Activated gamma-delta T cell treated with Interleukin-2 at 50 U/mL for 16 hours (primary cell): Measurements from ENCODE around the gene BCL2L11.

Source experiments
- DNase-seq: peaks from one replicate; pipeline ENCODE4 v3.0.0-alpha.2; 2020

Gene BCL2L11

GRCh38 chr2:111145103-111145760, 24.5 kb downstream of the BCL2L11 start:
- DNase-seq, result no peak

DNA sequence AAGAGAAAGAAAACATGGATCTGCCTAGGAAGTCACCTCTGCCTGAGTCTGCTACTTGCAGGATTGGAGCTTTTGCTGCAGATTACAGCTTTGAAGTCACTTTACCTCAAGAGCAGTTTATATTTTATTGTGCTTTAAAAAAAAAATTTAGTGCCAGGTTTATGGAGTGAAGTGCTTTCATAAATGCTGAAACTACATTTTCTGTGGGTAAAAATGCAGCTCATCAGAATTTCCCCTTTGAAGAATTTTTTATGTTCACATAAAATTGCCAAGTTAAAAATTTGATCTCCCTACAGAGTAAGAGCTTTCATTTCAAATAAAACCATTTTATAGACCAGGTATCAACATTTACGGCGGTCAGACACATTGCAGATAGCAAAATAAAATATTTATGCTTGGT, 25.2 kb downstream of the BCL2L11 start:
- DNase-seq, result no peak

DNA sequence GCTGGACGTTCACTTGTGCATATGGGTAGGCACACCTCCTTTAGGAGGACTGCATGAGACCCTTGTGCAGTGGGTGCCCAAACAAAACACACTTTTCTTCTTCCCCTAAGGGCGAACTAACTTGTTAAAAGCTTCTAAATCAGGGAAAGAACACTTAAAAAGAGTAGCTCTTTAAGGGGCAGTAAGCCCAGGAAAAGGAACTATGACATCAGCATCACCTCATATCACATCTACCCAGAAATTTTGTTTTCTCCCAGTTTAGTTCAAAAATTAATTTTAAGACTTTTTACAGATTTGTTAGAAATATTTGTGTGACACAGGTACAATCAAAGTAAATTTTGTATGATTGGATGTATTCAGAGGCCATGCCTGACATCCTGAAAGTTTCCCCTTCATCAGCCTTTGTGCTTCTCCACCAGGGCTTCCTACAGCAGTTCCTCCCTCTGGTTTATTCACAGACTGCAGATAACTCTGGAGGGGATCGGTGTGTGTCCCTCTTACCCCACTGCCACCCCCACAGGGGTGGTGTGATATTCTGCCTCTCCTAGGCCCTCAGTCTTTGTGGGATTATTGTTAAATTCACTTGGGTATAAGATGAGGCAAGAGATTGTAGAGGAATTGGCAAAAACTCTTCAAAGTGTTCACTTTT, 27.6 kb downstream of the BCL2L11 start:
- DNase-seq, result no peak

GRCh38 chr2:111148925-111149324, 28.2 kb downstream of the BCL2L11 start:
- no peak for DNase-seq

DNA sequence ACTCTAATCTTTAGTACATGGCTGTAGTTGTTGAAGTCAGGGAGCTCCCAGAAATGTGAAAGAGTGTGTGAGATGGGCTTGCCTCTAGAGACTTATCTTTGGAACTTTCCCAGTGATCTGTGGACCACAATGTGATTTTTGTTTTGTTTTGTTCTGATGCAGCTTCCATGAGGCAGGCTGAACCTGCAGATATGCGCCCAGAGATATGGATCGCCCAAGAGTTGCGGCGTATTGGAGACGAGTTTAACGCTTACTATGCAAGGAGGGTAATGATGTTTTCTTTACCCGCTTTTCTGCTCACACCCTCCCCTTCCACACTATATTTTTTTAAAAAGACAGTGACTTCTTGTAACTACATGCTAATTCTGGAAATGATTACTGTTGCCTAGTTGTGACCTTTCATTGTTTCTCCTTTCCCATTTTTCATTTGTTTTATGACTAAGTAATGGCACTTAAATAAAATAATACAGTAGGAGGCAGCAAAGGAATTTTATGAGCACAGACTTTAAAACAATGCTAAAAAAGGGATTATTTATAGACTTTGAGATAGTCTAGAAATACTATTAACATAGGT, 29.3 kb downstream of the BCL2L11 start:
- DNase-seq, result no peak

GRCh38 chr2:111154758-111155157, 34.0 kb downstream of the BCL2L11 start:
- no peak for DNase-seq

DNA sequence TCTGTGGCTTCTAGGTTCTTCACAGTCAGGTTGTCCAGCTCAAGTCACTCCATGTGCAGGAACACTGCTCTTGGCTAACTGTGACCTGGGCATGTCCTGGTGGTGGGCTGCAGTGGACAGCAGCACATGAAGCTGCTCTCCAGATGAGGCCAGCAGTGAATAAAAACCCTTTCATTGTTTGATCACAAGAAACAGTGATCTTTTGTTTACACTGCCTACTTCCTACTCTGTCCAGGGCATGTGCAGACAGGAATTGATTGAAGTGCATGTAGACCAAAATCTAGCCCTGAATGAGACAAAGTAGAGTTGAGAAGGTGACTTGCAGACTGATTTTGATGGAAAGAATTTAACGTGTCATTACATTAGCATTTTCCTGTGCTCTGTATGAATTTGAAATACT, 34.9 kb downstream of the BCL2L11 start:
- no peak for DNase-seq

- no peak for DNase-seq
These were observed 35.8 kb downstream of the BCL2L11 start for GRCh38 chr2:111156529-111156928.

- no peak for DNase-seq
These were observed 36.5 kb downstream of the BCL2L11 start for GRCh38 chr2:111157071-111157661.

DNA sequence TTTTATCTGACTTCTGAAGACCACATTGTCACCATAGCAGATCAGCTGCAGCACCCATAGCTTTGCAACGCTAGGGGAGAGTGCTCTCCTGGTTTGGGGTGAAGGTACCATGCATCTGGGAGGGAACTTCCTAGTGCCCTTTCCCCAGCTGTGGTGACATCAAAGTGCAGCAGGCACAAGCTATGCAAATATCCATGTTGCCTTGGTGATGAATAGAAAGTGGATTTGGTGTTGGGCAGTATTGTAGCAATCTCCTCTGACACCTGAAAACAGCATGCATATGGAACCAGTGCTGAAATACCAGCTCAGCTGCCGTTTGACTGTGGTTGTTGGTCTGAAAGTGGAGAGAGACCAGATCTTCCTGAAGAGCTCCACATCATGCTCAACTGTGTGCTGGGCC, 37.1 kb downstream of the BCL2L11 start:
- DNase-seq, result no peak

GRCh38 chr2:111159641-111160040, 38.9 kb downstream of the BCL2L11 start:
- DNase-seq, result no peak

GRCh38 chr2:111160758-111161157, 40.0 kb downstream of the BCL2L11 start:
- DNase-seq, result no peak

- DNase-seq, result no peak
These were observed 41.3 kb downstream of the BCL2L11 start for GRCh38 chr2:111161971-111162370.

DNA sequence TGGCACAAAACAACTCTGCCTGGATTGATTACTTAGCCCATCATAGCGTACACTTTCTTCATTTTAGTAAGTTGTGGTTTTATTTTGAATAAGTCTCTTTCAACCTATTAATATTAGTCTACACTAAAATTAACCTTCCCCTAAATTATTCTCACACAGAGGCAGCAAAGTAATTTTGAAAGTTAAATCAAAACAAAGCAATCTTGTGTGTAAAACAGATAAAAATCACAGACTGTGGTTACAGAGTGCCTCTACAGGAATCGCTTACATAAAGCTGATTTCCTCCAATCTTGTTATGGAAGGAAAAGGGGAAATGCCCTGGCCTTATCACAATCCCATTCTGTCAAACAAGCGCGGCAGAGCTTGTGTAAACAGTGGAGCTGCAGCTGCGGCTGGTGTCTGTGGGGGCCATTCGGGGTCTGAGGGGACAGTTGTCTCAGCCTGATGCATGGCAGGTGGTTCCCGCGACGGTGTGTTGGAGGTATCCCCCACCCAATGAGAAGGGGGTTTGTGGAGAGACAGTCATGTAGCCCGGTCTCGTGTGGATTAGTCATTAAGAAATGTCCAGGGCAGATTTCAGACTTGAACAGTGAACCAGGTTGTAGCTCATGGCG, 42.1 kb downstream of the BCL2L11 start:
- no peak for DNase-seq

DNA sequence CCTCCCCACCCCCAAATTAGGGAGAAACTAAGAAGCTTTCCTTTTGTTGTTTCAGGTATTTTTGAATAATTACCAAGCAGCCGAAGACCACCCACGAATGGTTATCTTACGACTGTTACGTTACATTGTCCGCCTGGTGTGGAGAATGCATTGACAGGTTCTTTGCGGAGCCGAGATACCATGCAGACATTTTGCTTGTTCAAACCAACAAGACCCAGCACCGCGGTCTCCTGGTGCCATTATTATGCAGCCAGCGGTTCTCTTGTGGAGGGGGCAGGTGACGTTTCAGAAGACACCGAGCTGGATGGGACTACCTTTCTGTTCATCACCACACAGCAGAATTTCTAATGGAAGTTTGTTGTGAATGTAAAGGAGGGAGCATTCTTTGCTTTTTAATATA, 43.4 kb downstream of the BCL2L11 start:
- no peak for DNase-seq

DNA sequence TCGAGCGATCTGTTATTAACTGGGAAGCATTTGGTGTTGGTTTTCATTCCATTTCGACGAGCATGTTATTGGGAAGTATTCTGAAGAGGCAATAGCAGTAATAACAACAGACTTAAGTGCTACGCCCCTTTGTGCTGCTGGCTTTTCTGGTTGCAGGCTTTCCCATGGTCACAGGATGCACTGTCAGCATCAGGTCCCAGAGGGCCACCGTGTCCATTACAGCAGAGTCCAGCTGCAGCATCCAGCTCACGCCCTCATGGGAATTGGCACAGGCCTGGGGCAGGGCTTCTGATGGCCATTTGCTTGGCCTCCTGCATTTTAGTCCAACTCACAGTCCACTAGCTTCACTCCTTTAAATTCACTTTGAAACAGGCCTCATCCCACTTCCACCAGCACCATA, 44.4 kb downstream of the BCL2L11 start:
- no peak for DNase-seq

GRCh38 chr2:111166115-111166514, 45.4 kb downstream of the BCL2L11 start:
- no peak for DNase-seq

- no peak for DNase-seq
These were observed 46.6 kb downstream of the BCL2L11 start for GRCh38 chr2:111167076-111167862.

- DNase-seq, result no peak
These were observed 47.1 kb downstream of the BCL2L11 start for GRCh38 chr2:111167863-111168162.

GRCh38 chr2:111168528-111169239, 48.0 kb downstream of the BCL2L11 start:
- DNase-seq, result peak; percentile 52

DNA sequence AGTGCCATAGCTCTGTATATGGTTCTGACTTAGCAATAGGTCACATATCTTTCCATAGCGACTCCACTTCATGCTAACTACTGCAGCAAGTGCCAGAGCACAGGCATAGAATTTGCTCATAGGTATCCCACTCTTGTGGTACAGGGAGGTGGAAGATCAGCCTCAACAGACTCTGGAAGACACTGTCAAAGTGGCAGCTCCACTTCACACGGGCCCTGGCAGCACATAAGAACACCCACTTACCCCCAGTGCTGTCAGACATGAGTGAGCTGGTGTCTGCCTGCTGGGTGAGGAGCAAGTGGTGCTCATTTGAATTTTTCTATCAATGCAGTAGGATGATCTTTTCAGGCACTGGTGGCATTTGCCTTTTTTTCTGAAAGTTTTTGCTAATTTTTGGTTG, 48.6 kb downstream of the BCL2L11 start:
- no peak for DNase-seq

DNA sequence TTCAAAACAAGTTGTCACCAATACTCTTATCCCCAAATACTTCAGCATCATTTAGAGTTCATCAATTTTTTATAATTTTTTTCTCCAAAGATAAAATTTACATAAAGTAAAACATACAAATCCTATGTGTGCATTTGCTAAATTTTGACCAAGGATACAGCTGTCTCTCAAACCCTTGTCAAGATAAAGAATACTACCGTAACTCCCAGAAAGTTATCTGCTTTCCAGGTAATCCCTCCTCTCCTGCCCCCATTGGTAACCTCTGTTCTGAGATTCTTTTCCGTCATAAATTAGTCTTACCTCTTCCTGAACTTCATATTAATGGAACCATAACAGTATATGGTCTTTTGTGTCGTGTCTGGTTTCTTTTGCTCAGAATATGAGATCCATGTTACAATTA, 49.2 kb downstream of the BCL2L11 start:
- DNase-seq, result no peak
